Renal cortex interstitium (tissue), 11 donors: ENCODE results near the gene NAP1L1. TPM values are rescaled to one million over a fixed set of nuclear protein-coding genes. Genes with fewer than 3 reads are reported as not detected.

Experiments used
- DNase-seq, 11 donors: peaks; one replicate each; pipeline ENCODE4 v3.0.0-alpha.2; 2013; ENCODE audit warnings: low read depth in 9 of 11, low spot score in 4 of 11; ENCODE audit errors: extremely low read depth in 1 of 11
- polyA plus RNA-seq, 3 donors: library from polyadenylated mRNA; unstranded; fragments of 120-200 nt; gene quantifications; one replicate each; pipeline ENCODE4 v1.2.1, GENCODE V29; 2013; ENCODE audit not compliant: insufficient read length in 3 of 3

Gene NAP1L1
- polyA plus RNA-seq, 3 donors, result 790 to 1,090 (median 937) TPM

DNA sequence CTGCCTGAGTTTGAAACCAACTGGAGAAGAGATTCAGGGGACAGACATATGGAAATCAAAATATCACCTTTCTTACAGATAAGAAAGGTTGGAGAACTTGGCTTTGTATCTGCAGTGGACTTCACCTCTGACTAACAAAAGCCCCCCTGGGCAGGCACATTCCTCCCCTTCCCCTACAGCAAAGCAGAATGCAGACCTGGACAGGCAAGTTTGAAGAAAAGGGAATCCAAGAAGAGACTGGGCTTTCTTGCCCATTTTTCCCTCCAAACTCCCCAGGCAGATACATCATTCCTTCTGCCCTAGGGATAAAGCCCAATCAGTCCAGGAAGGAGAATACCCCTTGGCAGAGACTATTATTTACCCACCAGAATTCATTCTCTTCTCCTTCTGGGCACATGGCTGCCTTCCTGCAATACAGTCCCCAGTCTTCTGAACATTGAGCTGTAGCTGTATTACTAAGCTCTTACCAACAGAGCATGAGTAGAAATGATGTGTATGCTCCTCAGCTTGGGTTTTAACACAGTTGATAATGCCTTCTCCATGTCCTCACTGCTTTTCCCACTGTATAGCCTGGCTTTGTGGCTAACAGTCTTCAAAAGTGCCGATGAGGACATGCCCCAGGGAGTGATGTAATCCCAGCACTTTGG is 17.4 kb upstream of the NAP1L1 start:
- no peak for DNase-seq

DNA sequence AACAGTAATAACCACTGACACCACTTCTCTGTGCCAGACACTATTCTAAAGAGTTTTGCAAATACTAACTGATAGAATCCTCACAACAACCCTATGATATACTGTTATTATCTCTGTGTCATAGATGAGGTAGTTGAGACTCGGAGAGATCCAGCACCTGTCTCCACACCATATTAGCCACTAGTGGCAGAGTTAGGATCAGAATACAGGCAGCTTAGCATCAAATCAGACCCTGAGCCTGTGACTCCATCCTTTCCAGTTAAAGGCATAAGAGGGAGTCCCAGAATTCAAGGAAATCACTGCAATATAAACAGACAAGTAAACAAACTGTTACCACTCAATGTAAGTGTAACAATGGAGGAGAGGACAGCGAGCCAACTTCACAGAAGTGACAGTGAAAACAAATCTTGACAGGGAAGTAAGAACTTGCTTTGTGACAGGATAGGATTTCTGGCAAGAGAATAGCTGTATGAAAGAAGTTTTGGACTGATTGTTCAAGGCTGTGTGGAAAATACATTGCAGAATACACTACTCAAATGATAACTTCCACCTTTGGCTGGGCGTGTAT is 11.7 kb upstream of the NAP1L1 start:
- no peak for DNase-seq

DNA sequence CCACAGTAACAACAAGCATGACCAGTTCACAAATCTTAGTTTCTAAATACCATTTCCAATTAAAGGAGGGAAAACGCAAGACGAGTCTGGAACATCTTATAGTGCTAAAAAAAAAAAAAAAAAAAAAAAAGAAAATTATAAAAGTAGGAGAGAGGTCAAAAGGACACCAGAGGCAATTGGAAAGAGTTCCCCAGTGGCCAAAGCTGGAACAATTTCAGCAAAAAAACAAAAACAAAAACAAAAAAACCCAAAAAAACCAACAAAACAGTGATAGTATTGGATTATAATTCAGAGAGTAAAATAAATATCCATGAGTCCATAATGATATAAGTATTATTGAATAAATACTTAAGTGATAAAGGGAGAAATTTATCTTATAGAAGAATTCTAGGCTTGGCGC is 10.3 kb upstream of the NAP1L1 start:
- no peak for DNase-seq

DNA sequence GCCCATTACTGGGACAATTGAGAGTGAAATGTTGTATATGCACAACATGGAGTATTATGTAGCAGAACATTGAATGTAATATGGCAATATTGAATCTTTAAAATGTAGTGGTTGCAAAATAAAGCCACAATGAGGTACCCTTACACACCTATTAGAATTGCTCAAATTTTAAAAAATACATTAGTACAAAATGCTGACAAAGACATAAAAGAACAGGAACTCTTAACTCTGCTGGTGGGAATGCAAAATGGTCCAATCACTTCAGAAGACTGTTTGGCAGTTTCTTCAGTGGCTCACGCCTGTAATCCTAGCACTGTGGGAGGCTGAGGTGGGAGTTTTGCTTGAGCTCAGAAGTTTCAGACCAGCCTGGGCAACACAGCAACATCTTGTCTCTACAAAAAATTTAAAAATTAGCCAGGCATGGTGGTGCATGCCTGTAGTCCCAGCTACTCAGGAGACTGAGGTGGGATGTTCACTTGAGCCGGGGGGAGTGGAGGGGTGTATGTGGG is 6.8 kb upstream of the NAP1L1 start:
- DNase-seq, result no peak

DNA sequence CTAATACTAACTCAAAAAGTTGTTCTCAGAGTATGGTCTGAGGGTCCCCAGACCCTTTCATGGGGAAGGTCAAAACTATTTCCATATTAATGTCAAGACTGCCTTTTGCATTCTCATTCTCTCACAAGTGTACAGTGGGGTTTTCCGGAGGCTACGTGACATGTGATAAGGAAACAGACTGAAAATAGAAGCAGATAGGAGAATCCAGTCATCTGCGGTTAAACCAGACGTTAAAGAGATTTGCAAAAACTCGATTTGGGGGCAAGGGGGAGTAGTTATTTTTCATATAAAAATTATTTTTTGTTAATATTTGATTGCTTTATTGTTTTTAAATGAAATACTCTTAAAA is 1.0 kb upstream of the NAP1L1 start:
- peak in 1 of 11 donors; percentile 18 for DNase-seq

DNA sequence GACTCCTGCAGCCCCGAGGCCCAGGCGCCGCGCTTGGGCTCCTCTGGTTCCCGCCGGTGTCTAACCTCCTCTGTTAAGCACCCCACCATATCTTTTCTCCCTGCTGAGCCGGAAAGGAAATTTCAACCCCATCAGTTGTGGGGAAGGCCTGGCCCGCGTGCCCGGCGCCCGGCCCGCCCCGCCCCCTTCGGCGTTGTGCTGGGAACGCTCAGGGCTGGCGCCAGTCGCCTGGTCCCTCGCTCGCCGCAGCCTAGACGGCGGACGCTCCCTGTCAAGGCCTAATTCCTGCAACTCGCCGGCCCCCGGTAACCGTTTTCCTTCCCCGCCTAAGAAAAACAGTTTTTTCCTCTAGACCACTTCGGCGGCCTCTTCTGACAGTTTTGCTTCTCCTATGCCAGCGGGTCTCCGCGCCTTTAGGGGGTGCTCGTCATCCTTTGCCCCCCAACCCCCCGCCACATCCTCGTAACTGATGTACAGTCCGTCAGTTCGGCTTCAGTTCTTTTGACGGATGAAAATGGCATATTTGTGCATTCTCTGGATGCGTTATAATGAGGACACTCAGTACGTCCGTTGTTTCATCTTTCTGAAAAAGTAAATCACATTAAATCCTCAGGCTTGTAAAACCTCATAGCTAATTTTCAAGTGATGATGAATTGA is 506 bp upstream of the NAP1L1 start:
- DNase-seq, result peak in 3 of 11 donors; percentile 17 to 94 (median 36)

DNA sequence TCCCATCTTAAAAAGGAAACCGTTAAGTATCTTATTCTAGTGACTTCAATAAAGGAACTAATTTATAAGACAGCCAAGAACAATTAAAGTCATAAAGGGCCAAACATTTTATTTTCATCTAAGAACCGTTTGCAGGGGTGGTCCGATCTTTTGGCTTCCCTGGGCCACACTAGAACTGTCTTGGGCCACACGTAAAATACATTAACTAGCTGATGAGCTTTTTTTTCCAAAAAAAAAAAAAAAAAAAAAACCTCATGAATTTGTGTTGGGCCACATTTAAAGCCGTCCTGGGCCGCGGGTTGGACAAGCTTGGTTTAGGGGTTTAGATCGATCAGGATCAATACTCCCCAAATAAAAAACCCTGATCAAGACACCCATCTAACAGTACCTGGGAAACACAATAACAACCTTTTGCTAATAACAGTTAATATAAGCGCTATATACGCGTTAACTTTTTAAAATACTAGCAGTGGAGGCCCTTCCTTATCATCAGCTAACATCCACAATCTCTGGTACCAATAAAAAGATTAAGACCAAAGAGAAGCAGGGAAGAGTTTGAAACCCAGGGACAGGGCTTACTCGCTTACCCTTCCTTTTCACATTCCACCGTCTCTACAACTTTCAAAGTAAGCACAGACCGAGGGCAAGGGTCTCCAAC is 1.1 kb downstream of the NAP1L1 start:
- no peak for DNase-seq

DNA sequence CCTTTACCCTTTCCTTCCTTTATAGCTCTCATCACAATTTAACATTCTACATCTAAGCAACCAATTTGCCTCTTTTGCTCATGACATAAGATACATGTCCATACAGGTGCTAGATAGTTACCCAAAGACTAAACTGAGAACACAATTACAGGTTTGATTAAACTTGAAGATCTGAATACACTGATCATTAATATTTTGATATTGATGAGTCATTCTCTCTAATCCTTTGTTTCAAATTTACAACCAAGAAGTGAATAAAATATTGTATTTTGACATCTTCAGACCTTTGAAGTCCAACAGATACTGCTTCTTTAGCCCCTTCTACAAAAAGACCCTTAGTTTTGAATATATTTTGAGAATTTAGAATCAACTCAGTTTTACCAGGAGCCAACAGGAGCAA is 2.6 kb downstream of the NAP1L1 start:
- no peak for DNase-seq

DNA sequence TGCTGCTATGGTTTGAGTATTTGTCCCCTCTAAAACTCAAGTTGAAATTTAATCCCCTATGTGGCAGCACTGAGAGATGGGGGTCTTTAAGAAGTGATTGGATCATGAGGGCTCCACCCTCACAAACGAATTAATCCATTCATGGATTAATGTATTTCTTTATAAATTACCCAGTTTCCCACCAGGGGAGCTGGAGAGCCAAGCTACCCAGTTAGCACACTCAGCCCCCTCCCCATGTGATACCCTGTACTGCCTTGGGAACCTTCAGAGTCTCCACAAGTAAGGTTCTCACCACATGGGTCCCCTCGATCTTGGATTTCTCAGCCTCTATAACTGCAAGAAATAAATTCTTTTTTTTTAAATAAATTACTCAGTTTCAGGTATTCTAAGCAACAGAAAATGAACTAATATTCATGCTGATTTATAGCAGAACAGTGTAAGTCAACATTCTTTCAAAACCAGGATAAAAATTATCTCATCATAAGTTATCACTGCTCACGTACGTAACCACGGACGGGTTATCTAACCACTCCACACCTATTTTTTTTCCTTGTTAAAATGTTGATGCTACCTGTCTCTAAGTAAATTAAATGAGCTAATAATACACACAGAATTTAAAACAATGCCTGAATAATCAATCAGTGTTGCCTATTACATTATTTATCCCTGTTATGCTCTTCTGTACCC is 3.6 kb downstream of the NAP1L1 start:
- no peak for DNase-seq

DNA sequence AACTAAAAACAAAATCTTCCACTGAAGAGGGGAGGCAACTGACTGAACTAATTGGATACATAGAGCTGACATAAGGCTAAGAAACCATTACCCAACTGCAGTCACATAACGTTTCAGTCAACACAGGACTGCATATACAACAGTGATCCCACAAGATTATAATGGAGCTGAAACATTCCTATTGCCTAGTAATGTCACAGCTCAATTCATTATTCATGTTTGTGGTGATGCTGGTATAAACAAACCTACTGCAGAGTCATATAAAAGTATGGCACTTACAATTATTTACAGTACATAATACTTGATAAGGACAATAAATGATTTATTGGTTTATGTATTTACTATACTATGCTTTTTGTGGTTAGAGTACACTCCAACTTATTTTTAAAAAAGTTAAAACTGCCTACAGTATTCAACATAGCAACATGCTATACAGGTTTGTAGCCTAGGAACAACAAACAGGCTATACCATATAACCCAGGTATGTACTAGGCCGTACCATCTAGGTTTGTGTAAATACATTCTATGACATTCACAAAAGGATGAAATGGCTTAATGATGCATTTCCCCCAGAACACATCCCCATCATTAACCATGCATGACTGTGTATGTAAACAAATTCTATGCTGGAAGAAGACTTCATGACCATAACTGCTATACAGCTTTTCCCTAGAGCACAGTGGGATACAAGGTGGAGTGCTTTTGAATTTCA is 4.3 kb downstream of the NAP1L1 start:
- DNase-seq, result no peak

DNA sequence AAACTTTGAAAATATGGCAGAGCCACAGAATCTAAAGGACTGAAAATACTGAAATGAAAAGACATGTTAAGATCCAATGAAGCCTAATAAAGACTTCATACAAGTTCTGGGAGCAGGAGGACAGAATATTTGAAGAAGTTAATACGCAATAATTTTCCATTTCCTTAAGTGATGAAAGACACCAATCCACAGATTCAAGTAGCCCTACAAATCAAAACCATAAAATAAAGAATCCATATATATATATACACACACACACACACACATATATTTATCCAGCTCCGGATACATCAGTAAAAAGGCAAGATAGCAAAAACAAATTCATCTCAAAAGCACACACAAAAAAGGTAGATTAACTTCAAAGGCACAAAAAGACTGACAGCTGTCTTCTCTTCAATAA is 5.7 kb downstream of the NAP1L1 start:
- DNase-seq, result no peak

DNA sequence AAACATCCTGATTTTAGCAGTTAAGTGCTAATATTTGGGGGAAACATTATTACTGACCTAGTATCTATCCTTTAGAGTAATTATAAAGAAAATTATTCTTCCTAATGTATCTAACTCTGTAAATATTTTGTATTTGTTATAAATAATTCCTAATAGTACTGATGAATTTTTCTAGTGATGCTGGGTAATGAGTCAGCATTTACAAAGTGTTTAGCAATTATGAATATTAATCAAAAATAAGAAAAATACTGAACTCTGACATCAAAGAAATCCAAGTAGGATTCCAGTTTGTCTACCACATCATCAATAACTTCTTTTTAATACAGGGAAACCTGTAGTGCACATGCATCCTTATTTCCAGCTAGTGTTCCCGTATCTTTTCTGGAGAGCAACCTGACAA is 9.0 kb downstream of the NAP1L1 start:
- no peak for DNase-seq

DNA sequence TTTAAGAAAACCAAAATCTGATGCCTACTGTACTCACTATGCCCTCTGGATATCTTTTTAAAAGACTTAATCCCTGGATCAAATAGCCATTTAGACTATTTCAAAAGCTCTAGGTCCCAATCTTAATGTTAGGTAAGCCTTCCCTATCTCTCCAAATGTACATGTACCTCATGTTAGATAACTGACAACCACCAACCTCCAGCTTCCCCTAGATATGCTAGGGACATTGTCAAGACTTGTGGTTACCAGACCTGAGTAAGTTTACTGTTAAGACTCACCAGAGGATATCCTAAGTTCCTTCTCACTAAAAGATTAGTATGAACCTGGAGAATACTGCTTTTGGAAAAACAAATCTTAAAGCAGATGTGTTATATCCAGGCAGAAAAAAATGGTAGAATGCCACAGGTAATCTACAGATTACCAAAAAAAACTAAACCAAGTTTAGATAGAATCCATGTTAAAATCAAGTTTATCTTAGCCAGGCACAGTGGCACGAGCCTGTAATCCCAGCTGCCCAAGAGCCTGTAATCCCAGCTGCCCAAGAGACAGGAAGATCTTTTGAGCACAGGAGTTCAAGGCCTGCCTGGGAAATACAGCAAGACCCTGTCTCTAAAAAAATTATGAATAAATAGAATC is 9.7 kb downstream of the NAP1L1 start:
- no peak for DNase-seq

DNA sequence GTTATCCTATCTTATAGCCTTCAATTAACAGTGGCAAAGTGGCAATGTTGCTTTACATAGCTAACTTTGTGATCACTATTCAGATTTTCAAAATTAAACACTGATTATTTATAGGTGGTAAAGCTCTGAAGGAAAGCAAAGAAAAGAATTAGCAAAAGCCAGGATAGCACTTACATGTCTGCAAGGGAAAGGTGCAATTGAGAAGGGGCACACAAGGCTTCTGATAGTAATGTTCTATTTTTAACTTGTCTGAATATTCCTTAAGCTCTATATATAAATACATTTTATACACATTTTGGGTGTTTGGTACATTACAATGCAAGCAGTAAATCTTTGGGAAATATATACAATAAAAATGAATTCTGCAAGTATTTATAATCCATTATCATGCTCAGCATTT is 10.9 kb downstream of the NAP1L1 start:
- no peak for DNase-seq

DNA sequence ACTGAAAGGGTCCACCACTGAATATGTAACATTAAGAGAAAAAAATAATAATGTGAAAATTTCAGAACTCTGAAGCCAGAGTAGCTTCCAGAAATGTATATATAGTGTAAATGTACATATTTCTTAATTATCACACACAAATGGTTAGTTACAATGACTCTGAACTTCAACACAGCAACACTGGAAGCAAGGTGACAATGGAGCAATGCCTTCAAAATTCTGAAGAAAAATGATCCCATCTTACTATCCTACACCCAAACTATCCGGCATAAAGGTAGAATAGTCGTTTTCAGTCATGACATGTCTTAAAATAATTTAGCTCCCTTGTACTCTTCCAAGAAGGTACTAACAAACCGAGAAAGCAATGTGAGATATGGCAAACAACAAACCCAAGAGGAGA is 11.9 kb downstream of the NAP1L1 start:
- DNase-seq, result no peak

DNA sequence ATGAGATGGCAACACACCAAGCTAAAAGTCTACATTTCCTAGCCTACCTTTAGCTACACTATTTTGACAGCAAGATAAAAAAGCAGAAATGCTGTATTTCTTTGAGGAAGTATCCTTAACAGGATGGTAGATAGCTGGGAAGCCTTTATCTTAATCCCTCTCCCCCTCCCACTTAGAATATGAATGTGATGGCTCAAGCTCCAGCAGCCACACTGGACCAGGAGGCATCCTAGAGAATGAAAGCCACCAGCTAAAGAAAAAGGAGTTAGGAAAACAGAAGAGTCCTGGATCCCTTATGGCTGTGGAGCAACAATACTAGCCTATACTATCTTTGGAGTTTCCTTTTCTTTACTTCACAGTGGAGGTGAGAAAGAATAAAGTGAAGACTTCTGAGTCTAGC is 15.1 kb downstream of the NAP1L1 start:
- no peak for DNase-seq

DNA sequence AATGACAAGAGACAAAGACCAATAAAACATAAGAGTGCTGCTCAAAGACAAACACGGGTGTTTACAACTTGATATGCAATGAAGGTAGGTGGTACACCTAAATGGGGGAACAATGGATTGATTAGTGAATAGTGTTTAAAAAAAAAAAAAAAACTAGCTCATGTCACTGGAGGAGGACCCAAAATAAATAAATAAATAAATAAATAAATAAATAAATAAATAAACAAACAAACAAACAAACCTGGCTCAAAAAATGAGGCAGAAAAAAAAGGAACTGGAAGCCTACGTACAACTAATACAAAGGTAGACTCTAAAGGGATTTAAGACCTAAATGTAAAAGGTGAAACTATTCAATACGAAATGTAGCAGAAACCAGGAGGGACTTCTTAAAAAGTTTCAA is 18.6 kb downstream of the NAP1L1 start:
- no peak for DNase-seq

DNA sequence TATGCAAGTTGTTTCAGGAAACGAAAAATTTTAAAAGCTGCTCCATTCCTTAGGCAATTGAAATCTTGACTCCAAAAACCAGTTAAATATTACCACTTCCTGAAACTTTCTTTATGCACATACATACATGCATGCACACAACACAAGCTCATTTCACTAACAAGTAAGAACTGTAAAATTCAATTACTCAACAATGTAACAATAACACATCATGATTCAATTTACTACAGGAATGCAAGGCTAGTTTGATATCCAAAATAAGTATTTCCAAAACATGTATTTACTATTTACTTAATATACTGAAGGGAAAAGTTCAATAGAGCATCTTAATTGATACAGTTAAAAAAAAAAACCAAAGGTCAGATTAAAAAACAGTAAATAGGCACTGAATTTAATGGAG is 19.6 kb downstream of the NAP1L1 start:
- DNase-seq, result no peak

DNA sequence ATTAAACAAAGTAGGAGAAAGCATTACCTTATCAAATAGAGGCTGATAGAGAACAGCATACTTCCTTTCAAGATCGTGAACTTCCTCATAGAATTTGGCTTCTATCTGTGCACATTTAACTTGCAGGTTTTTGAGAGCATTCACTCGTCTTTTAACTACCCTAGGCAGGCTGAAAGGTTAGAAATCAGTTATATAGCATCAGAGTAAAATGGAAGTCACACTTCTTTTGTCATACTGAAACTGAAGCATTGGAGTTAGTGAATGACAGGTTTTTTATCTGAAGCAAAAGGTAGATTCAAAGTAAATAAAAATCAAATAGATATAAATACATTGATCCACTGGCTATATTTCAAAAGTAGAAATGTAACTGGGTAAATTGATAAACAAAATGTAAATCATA is 24.4 kb downstream of the NAP1L1 start:
- no peak for DNase-seq
